Left lung (tissue), 10 donors: Measurements from ENCODE around the gene ZNF605. TPM values are rescaled to one million over a fixed set of nuclear protein-coding genes. Genes with fewer than 3 reads are reported as not detected.

ENCODE experiments used
- ATAC-seq: fragments of 200-7000 bp; cut with Tn5 transposase; one replicate; pipeline ENCODE4 v1.9.1; 2020; ENCODE audit warnings: moderate library complexity
- DNase-seq, 4 donors: peaks; one replicate each; pipeline ENCODE4 v3.0.0-alpha.2; 2013 to 2020
- H3K27ac ChIP-seq, 2 donors: fragments of 200-600 bp; sonication (generic) in 1 of 2; one replicate each; pipeline versions ENCODE4 v1.5.0 to v1.8.0; 2020 to 2021
- H3K27me3 ChIP-seq, 2 donors: fragments of 200-600 bp; sonication (generic) in 1 of 2; one replicate each; pipeline versions ENCODE4 v1.5.0 to v1.8.0; 2020 to 2021
- H3K36me3 ChIP-seq, 2 donors: fragments of 200-600 bp; sonication (generic) in 1 of 2; one replicate each; pipeline versions ENCODE4 v1.5.0 to v1.8.0; 2020 to 2021
- H3K4me1 ChIP-seq, 2 donors: fragments of 200-600 bp; one replicate each; pipeline ENCODE4 v1.8.0; 2021
- H3K4me3 ChIP-seq, 2 donors: fragments of 200-600 bp; sonication (generic) in 1 of 2; one replicate each; pipeline versions ENCODE4 v1.5.0 to v1.8.0; 2020 to 2021; ENCODE audit warnings: mild to moderate bottlenecking in 1 of 2
- H3K9me3 ChIP-seq, 2 donors: fragments of 200-600 bp; sonication (generic) in 1 of 2; one replicate each; pipeline versions ENCODE4 v1.5.0 to v1.8.0; 2020 to 2021
- intact Hi-C, 2 donors: fragments of 100-400 bp; cut with DNase I; formaldehyde crosslinking; loops; one replicate each; pipeline versions ENCODE4 v1.11.2 to v1.14.2; 2022
- polyA plus RNA-seq, 6 donors: library from polyadenylated mRNA; unstranded; fragments of 120-200 nt; gene quantifications; one replicate each; pipeline ENCODE4 v1.2.1, GENCODE V29; 2013; ENCODE audit not compliant: insufficient read length in 6 of 6
- total RNA-seq, 2 donors: library from RNA; stranded (reverse); fragmentation: NEBNext Ultra II Directional; extraction: Animal tissue kit (Norgen Biotek cat#: 25700); gene quantifications; one replicate each; pipeline ENCODE4 v1.2.1, GENCODE V29; 2021
- TF ChIP-seq, protein P1 (sequence below), 2 donors: fragments of 200-600 bp; sonication (generic) in 1 of 2; IDR thresholded peaks; one replicate each; pipeline versions ENCODE4 v1.5.0 to v1.8.0; 2021; ENCODE audit warnings: antibody characterized with exemption in 2 of 2
- donor health status: DM: no; HTN: yes; CAD: no.
- donor health status: DM: no; HTN: no; CAD: no.

ZNF605 gene
- total and polyA plus RNA-seq, 8 donors, result 14.7 to 28.7 (median 24.4) TPM

DNA sequence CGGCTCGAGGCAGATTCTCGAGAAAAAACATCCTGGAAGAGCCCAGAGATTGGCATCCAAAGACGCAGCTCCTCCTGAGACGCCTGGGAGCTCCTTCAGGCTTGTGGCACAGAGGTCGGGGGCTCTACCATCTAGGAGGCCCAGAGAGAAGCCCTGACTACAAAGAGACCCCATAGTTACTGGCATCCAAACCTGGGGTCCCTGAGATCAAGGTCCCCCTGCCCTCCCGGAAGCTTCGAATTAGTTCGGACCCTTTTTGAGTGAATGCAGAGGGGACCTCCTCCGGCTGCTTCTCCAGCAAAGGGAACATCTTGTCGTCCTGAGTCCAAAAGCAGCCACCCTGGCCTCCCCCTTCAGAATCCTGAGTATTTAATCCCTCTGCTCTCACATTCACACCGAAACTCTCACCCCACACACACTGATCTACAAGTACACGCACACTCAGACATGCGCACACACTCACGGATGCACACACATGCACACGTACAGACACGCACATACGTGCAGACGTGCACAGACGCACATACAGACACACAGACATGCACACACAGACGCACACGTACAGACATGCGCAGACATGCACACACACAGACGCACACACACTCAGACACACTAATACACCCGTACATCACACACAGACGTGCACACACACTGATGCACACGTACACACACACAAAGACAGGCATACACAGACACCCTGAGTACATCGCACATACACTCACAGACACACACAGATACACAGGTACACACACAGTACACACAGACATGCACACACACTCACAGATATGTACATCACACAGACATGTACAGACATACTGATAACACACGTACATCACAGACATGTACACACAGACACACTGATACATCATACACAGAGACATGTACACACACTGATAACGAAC, 5.9 kb downstream of the ZNF605 start:
- no peak for DNase-seq
- intact Hi-C loops, result no loop called here
- no peak overlapping the region for H3K27ac ChIP-seq
- no peak for ATAC-seq
- peaks cover 0 to 84% of the 10 kb centered on the region in 2 donors for H3K9me3 ChIP-seq
- no peak overlapping the region for H3K4me3 ChIP-seq
- H3K36me3 ChIP-seq, result peaks cover 0 to 66% of the 10 kb centered on the region in 2 donors
- H3K4me1 ChIP-seq, result peaks cover 0 to 8% of the 10 kb centered on the region in 2 donors
- no peaks in the 10 kb centered on the region for H3K27me3 ChIP-seq
- TF ChIP-seq, protein P1, sequence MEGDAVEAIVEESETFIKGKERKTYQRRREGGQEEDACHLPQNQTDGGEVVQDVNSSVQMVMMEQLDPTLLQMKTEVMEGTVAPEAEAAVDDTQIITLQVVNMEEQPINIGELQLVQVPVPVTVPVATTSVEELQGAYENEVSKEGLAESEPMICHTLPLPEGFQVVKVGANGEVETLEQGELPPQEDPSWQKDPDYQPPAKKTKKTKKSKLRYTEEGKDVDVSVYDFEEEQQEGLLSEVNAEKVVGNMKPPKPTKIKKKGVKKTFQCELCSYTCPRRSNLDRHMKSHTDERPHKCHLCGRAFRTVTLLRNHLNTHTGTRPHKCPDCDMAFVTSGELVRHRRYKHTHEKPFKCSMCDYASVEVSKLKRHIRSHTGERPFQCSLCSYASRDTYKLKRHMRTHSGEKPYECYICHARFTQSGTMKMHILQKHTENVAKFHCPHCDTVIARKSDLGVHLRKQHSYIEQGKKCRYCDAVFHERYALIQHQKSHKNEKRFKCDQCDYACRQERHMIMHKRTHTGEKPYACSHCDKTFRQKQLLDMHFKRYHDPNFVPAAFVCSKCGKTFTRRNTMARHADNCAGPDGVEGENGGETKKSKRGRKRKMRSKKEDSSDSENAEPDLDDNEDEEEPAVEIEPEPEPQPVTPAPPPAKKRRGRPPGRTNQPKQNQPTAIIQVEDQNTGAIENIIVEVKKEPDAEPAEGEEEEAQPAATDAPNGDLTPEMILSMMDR (IDR thresholded peaks at IDR 0.05), result no peak

DNA sequence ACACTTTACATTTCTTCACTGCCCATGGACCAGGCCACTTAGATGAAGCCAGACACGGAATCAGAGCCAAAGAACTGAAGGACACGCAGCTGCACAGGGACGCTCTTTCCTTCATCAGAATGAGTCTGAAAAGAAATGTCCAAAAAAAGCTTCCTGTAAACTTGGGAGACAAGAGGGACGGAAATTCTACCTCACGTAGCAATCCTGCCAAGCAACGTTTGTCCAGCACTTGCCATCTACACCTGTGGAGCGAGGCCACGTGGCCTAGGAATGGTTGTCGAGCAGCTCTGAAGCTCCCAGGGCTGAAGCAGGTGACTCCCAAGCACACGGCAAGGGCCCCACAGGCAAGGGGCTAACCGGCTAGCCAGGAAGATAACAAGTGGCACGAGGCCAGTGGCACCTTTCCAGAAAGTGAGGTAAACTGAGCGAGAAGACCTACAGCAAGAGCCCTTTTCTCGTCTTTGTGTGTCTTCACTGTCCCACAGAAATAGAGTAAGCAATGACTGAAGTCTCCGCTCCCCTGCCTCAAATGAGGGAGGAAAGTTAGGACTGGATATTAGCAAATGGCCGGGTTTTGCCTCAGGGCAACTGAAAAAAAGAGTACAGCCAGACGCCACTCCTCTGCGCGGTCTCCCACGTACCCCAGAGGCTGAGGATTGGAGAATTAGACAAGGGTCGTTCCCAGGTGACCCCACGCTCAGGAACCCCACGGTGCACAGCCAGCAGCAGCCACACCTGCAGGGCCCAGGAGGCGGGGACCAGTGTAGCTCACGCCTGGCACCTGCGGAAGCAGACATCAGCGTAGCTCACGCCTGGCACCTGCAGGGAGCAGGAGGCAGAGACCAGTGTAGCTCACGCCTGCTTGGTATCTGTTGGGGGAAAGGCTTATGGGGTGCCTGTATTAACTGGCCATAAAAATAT, 7.7 kb downstream of the ZNF605 start:
- intact Hi-C loops, result no loop called here
- peaks cover 0 to 83% of the 10 kb centered on the region in 2 donors for H3K36me3 ChIP-seq
- no peaks in the 10 kb centered on the region for H3K4me1 ChIP-seq
- no peak for DNase-seq
- H3K4me3 ChIP-seq, result no peak overlapping the region
- no peaks in the 10 kb centered on the region for H3K27me3 ChIP-seq
- no peak overlapping the region for H3K27ac ChIP-seq
- TF ChIP-seq, protein P1 (IDR thresholded peaks at IDR 0.05), result no peak
- peaks cover 0 to 95% of the 10 kb centered on the region in 2 donors for H3K9me3 ChIP-seq
- no peak for ATAC-seq

DNA sequence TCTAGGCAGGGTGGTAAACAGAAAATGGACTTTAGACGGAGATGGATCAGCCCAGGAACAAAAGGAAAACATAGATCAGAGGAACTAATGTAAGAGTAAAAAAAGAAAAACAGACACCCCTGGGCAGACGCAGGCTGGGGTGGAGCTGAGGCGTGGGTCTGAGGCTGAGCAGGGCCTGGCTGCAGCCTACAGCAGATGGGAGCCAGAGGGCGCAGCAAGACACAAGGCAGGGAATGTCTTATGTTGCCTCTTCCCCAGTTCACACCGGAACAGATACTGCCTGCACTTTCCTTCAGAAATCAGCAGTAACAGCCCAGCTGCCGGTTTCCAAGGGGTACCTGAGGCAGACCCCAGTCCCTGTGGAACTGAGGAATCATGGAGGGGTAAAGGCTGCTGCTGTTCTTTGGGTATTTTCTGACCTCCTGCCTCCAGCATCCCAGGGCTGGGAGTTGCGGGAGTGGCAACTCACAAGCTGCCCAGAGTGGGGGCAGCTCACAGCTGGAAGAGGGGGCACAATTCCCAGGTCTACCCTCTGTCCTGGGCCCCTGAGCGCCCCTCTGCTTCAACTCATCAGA, 9.8 kb downstream of the ZNF605 start:
- Histone ChIP-seq H3K36me3 (peaks cover 0 to 91% of the 10 kb centered on the region in 2 donors), H3K4me1 (no peaks in the 10 kb centered on the region), H3K4me3 (no peak overlapping the region), H3K27me3 (no peaks in the 10 kb centered on the region), H3K27ac (no peak overlapping the region), H3K9me3 (peaks cover 0 to 98% of the 10 kb centered on the region in 2 donors)
- intact Hi-C loops, result no loop called here
- ATAC-seq (no peak), DNase-seq (no peak)
- TF ChIP-seq, protein P1 (IDR thresholded peaks at IDR 0.05), result no peak

DNA sequence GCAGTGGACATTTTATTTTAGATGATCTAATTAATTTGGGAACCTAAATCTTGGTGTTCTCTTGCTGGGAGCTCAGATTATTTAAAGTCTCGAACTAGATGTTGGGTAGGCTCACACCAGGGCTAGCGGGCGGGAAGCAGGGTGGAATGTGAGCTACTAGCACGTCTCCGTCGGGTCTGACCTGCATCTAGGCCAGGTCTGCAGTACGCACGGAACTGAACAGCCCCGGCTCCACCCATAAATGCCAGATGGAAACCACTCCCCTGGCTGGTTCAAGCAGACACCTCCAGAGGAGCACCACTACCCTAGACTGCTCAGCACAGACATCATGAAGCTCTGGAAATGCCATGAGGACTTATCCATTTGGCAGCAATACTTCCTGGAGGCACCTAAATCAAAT, 10.3 kb downstream of the ZNF605 start:
- Histone ChIP-seq H3K4me3 (no peak overlapping the region), H3K36me3 (peaks cover 0 to 96% of the 10 kb centered on the region in 2 donors), H3K4me1 (no peaks in the 10 kb centered on the region), H3K9me3 (peaks cover 0 to 99% of the 10 kb centered on the region in 2 donors), H3K27me3 (no peaks in the 10 kb centered on the region), H3K27ac (no peak overlapping the region)
- DNase-seq, result no peak
- intact Hi-C loops, result no loop called here
- no peak for ATAC-seq
- TF ChIP-seq, protein P1 (IDR thresholded peaks at IDR 0.05), result no peak
